OCI-LY1 (cell line): ENCODE results near the gene TNNT3.

Experiments used
- H2AFZ ChIP-seq: fragments of 200-600 bp; sonication (generic), shearing (Covaris generic); 2 replicates; pipeline ENCODE4 v1.6.0; 2014; ENCODE audit warnings: antibody characterized with exemption, mild to moderate bottlenecking, low read length
- H3F3A ChIP-seq: fragments of 200-600 bp; sonication (generic), shearing (Covaris generic); 2 replicates; pipeline ENCODE4 v1.6.0; 2014; ENCODE audit warnings: mild to moderate bottlenecking, antibody characterized with exemption, low read length, moderate library complexity; ENCODE audit not compliant: insufficient read depth
- H3K27ac ChIP-seq: fragments of 200-600 bp; sonication (generic); 2 replicates; pipeline ENCODE4 v1.5.1; 2014; ENCODE audit warnings: low read length, mixed run types, mild to moderate bottlenecking, low read depth; ENCODE audit not compliant: poor library complexity, severe bottlenecking
- H3K27me3 ChIP-seq: fragments of 200-600 bp; sonication (generic); 2 replicates; pipeline ENCODE4 v1.6.0; 2014; ENCODE audit warnings: antibody characterized with exemption, mild to moderate bottlenecking, low read length, moderate library complexity; ENCODE audit not compliant: insufficient read depth
- H3K36me3 ChIP-seq: fragments of 200-600 bp; sonication (generic); 2 replicates; pipeline ENCODE4 v1.6.1; 2014; ENCODE audit warnings: mild to moderate bottlenecking, antibody characterized with exemption, low read length, moderate library complexity, mixed read lengths; ENCODE audit not compliant: insufficient read depth
- H3K4me1 ChIP-seq: fragments of 200-600 bp; sonication (generic); 2 replicates; pipeline ENCODE4 v1.5.1; 2014; ENCODE audit warnings: mild to moderate bottlenecking, low read length, moderate library complexity; ENCODE audit not compliant: insufficient read depth, severe bottlenecking
- H3K4me2 ChIP-seq: fragments of 200-600 bp; sonication (generic), shearing (Covaris generic); 2 replicates; pipeline ENCODE4 v1.6.1; 2014; ENCODE audit warnings: low read length
- H3K4me3 ChIP-seq: fragments of 200-600 bp; sonication (generic); 2 replicates; pipeline ENCODE4 v1.5.1; 2014; ENCODE audit warnings: low read length, low read depth, mild to moderate bottlenecking, mixed read lengths; ENCODE audit not compliant: poor library complexity, severe bottlenecking
- H3K79me2 ChIP-seq: fragments of 200-600 bp; shearing (Covaris generic); 2 replicates; pipeline ENCODE4 v1.6.1; 2016; ENCODE audit warnings: mixed run types, low read length, mixed read lengths; ENCODE audit not compliant: insufficient read depth
- H3K9ac ChIP-seq: fragments of 200-600 bp; sonication (generic), shearing (Covaris generic); 2 replicates; pipeline ENCODE4 v1.6.1; 2014; ENCODE audit warnings: mild to moderate bottlenecking, low read length, mixed read lengths
- H3K9me2 ChIP-seq: fragments of 200-600 bp; sonication (generic), shearing (Covaris generic); 2 replicates; pipeline ENCODE4 v1.6.1; 2014; ENCODE audit warnings: low read depth, mild to moderate bottlenecking, low read length, mixed read lengths
- H3K9me3 ChIP-seq: fragments of 200-600 bp; shearing (Covaris generic); 2 replicates; pipeline ENCODE4 v1.6.1; 2014; ENCODE audit warnings: low read length, mixed read lengths
- H4K20me1 ChIP-seq: fragments of 200-600 bp; sonication (generic), shearing (Covaris generic); 2 replicates; pipeline ENCODE4 v1.6.0; 2016; ENCODE audit warnings: mild to moderate bottlenecking, low read length; ENCODE audit not compliant: insufficient read depth
- CTCF ChIP-seq: fragments of 200-600 bp; sonication (generic), shearing (Covaris generic); IDR thresholded peaks from 2 replicates; pipeline ENCODE4 v1.5.1; 2017; ENCODE audit warnings: mild to moderate bottlenecking, antibody characterized with exemption, low read length, moderate library complexity, mixed read lengths
- EZH2 ChIP-seq: fragments of 200-600 bp; sonication (generic), shearing (Covaris generic); IDR thresholded peaks from 2 replicates; pipeline ENCODE4 v1.8.0; 2017; ENCODE audit warnings: borderline replicate concordance, mixed run types, mild to moderate bottlenecking, antibody characterized with exemption, low read length, moderate library complexity, mixed read lengths

The TNNT3 gene

DNA sequence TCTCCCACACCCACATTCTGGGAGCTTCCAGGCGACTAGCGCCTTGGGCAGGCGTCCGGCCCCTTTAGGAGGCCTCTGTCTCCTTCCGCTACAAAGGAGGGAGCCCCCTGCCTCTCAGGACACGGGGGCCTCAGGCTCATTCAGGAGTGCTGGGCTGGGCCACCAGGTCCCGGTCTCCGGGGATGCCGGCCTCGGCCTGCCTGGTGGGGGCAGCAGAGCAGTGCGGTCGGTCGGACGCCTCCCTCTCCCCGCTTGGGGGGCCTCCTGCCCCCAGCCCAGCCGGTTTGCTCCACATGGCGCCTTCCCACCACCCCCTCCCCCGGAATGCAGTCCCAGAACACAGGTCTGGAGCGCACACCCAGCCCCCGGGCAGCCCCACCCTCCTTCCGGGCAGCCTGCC is 49.5 kb downstream of the TNNT3 start:
- H3K4me3 ChIP-seq: no peak overlapping the region
- no peaks in the 10 kb centered on the region for H3K27me3 ChIP-seq
- no peaks in the 10 kb centered on the region for H3K79me2 ChIP-seq
- H3K9me2 ChIP-seq: no peaks in the 10 kb centered on the region
- H3K4me1 ChIP-seq: no peaks in the 10 kb centered on the region
- no peaks in the 10 kb centered on the region for H3K36me3 ChIP-seq
- H3F3A ChIP-seq: no peaks in the 10 kb centered on the region
- no peak overlapping the region for H2AFZ ChIP-seq
- no peaks in the 10 kb centered on the region for H4K20me1 ChIP-seq
- no peak for TF ChIP-seq EZH2
- TF ChIP-seq CTCF: no peak
- H3K9ac ChIP-seq: no peak overlapping the region
- no peak overlapping the region for H3K4me2 ChIP-seq
- no peaks in the 10 kb centered on the region for H3K9me3 ChIP-seq
- no peak overlapping the region for H3K27ac ChIP-seq

GRCh38 chr11:1969776-1970175 is 50.3 kb downstream of the TNNT3 start:
- TF ChIP-seq EZH2 (no peak), CTCF (no peak)
- H3K4me2 ChIP-seq: no peak overlapping the region
- H3F3A ChIP-seq: no peaks in the 10 kb centered on the region
- no peaks in the 10 kb centered on the region for H3K79me2 ChIP-seq
- no peak overlapping the region for H2AFZ ChIP-seq
- no peak overlapping the region for H3K4me3 ChIP-seq
- H3K9me3 ChIP-seq: no peaks in the 10 kb centered on the region
- no peaks in the 10 kb centered on the region for H4K20me1 ChIP-seq
- no peaks in the 10 kb centered on the region for H3K27me3 ChIP-seq
- no peaks in the 10 kb centered on the region for H3K36me3 ChIP-seq
- no peaks in the 10 kb centered on the region for H3K9me2 ChIP-seq
- no peak overlapping the region for H3K9ac ChIP-seq
- H3K4me1 ChIP-seq: no peaks in the 10 kb centered on the region
- no peak overlapping the region for H3K27ac ChIP-seq

DNA sequence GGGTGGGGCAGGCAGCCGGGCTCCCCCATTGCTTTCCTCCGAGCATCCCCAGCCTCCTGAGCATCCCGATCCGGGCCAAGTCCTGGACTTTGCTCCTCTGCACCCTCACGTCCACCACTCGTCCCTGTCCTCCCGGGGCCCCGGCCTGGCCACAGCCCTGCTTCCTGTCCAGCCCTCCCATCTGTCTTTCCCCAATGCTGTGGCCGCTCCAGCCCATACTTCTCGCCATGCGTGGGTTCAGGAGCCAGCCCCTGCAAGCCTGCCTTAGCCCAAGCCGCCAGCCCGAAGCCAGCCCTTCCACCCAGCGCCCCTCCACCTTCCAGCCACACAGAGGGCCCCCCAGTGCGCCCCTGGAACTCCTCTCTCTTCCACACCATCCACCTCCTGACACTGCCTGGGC is 51.5 kb downstream of the TNNT3 start:
- Histone ChIP-seq H3K9me3 (no peaks in the 10 kb centered on the region), H3K4me2 (no peak overlapping the region), H3K4me1 (no peaks in the 10 kb centered on the region), H3K36me3 (no peaks in the 10 kb centered on the region), H3K27me3 (no peaks in the 10 kb centered on the region), H3K27ac (no peak overlapping the region), H3K4me3 (no peak overlapping the region), H4K20me1 (no peaks in the 10 kb centered on the region), H2AFZ (no peak overlapping the region), H3K9ac (no peak overlapping the region), H3F3A (no peaks in the 10 kb centered on the region), H3K79me2 (no peaks in the 10 kb centered on the region), H3K9me2 (no peaks in the 10 kb centered on the region)
- TF ChIP-seq CTCF (no peak), EZH2 (no peak)
